ENCODE results near the gene AK8. TPM values are rescaled to one million over a fixed set of nuclear protein-coding genes. Genes with fewer than 3 reads are reported as not detected.

Gene AK8
- total and polyA plus RNA-seq, 2 of the 4 experiments (the other 2 are of a cell fraction): under 0.01 to 0.09 TPM

GRCh38 chr9:132732326-132733259 is 145.5 kb downstream of the AK8 start:
- H3K9ac ChIP-seq (ENCODE audit: low read depth, low read length): no peak overlapping the region
- intact Hi-C loops (cut with micrococcal nuclease) (no loop called here), in situ Hi-C loops (cut with MboI; ENCODE audit: low sequenced_read_pairs) (no loop called here), dilution Hi-C loops (cut with HindIII; ENCODE audit: low sequenced_read_pairs, unreplicated experiment) (no loop called here)
- H2BK15ac ChIP-seq (ENCODE audit: low read depth, low read length): no peak overlapping the region
- H2AK5ac ChIP-seq (ENCODE audit: low read depth, low read length): no peak overlapping the region
- no peak overlapping the region for H3K56ac ChIP-seq (ENCODE audit: extremely low read depth, insufficient read depth, low read length)
- 23% methylated on average over 4 of the region's 17 CpGs; no CpG with 5 or more reads in 1 of the 2 experiments for WGBS, 2 experiments (ENCODE audit: extremely low coverage in 2 of 2, insufficient read length in 1 of 2)
- no peak overlapping the region for H3K4ac ChIP-seq (ENCODE audit: low read depth, low read length)
- no peak overlapping the region for H3K23ac ChIP-seq (ENCODE audit: low read depth, low read length)
- BruUV-seq (replicated peaks): no TSS peak
- H3K27ac ChIP-seq (ENCODE audit: insufficient read depth, low read length): no peak overlapping the region
- H3K9me1 ChIP-seq (ENCODE audit: insufficient read depth, low read length): no peaks in the 10 kb centered on the region
- POLR2A ChIA-PET (ENCODE audit: unreplicated experiment): no interaction called here
- CTCF ChIA-PET: no interaction called here
- H4K91ac ChIP-seq (ENCODE audit: insufficient read depth, low read depth, low read length): no peak overlapping the region
- no peak overlapping the region for H2BK20ac ChIP-seq (ENCODE audit: low read depth, low read length)
- no peaks in the 10 kb centered on the region for H3K9me3 ChIP-seq (ENCODE audit: control insufficient read depth, insufficient read depth, low read length)
- H3K79me1 ChIP-seq (ENCODE audit: low read depth in 1 of 2, low read length in 2 of 2): no peaks in the 10 kb centered on the region
- H3K4me3 ChIP-seq (ENCODE audit: insufficient read depth, low read depth, low read length): no peak overlapping the region
- no peaks in the 10 kb centered on the region for H4K20me1 ChIP-seq (ENCODE audit: insufficient read depth, low read length)
- no peak overlapping the region for H4K5ac ChIP-seq (ENCODE audit: low read depth, low read length)
- no peaks in the 10 kb centered on the region for H3K36me3 ChIP-seq (ENCODE audit: control insufficient read depth, insufficient read depth, low read length)
- peak; percentile 83 for ATAC-seq (ENCODE audit: low read depth)
- H3K4me2 ChIP-seq (ENCODE audit: low read depth, low read length): no peak overlapping the region
- peaks cover 31% of the 10 kb centered on the region for H3K27me3 ChIP-seq (ENCODE audit: control insufficient read depth, insufficient read depth, low read length)
- H3K18ac ChIP-seq (ENCODE audit: low read depth, low read length): no peak overlapping the region
- H2BK5ac ChIP-seq (ENCODE audit: low read depth, low read length, poor library complexity, severe bottlenecking): no peak overlapping the region
- H2AFZ ChIP-seq (replicated peaks; ENCODE audit: low read length, poor library complexity): peak overlapping the region; percentile 36
- no peak for DNase-seq
- H2AK9ac ChIP-seq (replicated peaks; ENCODE audit: low read depth, low read length, poor library complexity): no peak overlapping the region
- H3K4me1 ChIP-seq (ENCODE audit: control insufficient read depth, insufficient read depth, low read length): no peaks in the 10 kb centered on the region
- H2BK120ac ChIP-seq (ENCODE audit: low read depth, low read length): no peak overlapping the region
- no peak overlapping the region for H3K14ac ChIP-seq (replicated peaks; ENCODE audit: low read depth, low read length)
- H4K8ac ChIP-seq (ENCODE audit: low read depth in 2 of 2, low read length in 2 of 2): no peak overlapping the region
- TF ChIP-seq POLR2A (IDR thresholded peaks at IDR 0.05; ENCODE audit: low read depth, low read length): no peak
- TF ChIP-seq ELK1 (IDR thresholded peaks at IDR 0.05; ENCODE audit: borderline replicate concordance, low read depth, low read length): no peak
- no peak for TF ChIP-seq MXI1 (IDR thresholded peaks at IDR 0.05; ENCODE audit: borderline replicate concordance, low read depth, low read length)
- TF ChIP-seq BHLHE40 (IDR thresholded peaks at IDR 0.05; ENCODE audit: low read depth, low read length): no peak
- no peak for TF ChIP-seq RFX5 (IDR thresholded peaks at IDR 0.05; ENCODE audit: low read depth, low read length)
- no peak for TF ChIP-seq CHD1 (IDR thresholded peaks at IDR 0.05; ENCODE audit: low read depth, low read length)
- TF ChIP-seq SMC3 (IDR thresholded peaks at IDR 0.05; ENCODE audit: low read depth, low read length): no peak
- TF ChIP-seq MAFK (IDR thresholded peaks at IDR 0.05; ENCODE audit: low read depth, low read length): no peak
- TF ChIP-seq RAD21 (IDR thresholded peaks at IDR 0.05; ENCODE audit: low read length): no peak
- TF ChIP-seq USF2 (IDR thresholded peaks at IDR 0.05; ENCODE audit: low read depth, low read length): no peak
- no peak for TF ChIP-seq CEBPB (IDR thresholded peaks at IDR 0.05; ENCODE audit: low read depth, low read length)
- TF ChIP-seq RCOR1 (IDR thresholded peaks at IDR 0.05; ENCODE audit: insufficient replicate concordance, low read length): no peak
- no peak for TF ChIP-seq CTCF (conservative IDR thresholded peaks at IDR 0.05; ENCODE audit: low read depth, low read length)
- TF ChIP-seq MAZ (IDR thresholded peaks at IDR 0.05; ENCODE audit: borderline replicate concordance, low read depth, low read length): no peak
- no peak for TF ChIP-seq NFE2L2 (IDR thresholded peaks at IDR 0.05; ENCODE audit: low read depth, low read length)

All from IMR-90 (cell line).